ENCODE results near the gene CDH23.

CDH23 gene

DNA sequence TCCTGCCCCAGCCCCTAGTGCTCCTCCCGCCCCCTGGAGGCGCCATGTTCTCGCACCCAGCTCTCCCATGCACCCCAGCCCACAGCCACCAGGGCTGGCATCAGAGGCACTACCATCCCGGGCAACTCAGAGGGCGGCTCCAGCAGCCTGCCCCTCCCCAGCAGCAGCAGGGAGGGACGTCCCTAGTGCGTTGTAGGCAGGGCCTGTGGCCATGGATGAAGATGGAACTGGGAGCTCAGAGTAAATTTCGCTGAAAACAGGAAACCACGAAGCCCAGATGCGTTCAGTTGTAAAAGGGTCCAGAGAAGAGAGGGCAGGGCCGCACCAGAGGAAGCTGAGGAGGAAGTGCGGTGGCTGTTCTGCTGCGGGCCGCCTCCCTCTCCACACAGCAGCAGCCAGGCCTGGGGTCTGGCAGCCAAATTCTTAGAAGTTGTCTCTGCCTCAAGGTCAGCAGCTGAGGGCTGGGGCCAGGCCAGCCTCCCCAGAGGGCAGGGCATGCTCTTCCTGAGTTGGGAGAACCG, 352.0 kb downstream of the CDH23 start:
- DNase-seq (ENCODE audit: low read depth), result no peak
- in situ Hi-C loops (cut with HindIII; ENCODE audit: low sequenced_read_pairs), result no loop called here
- no peak overlapping the region for H3K4me3 ChIP-seq (ENCODE audit: low read depth, low read length)
- TF ChIP-seq, protein P1, sequence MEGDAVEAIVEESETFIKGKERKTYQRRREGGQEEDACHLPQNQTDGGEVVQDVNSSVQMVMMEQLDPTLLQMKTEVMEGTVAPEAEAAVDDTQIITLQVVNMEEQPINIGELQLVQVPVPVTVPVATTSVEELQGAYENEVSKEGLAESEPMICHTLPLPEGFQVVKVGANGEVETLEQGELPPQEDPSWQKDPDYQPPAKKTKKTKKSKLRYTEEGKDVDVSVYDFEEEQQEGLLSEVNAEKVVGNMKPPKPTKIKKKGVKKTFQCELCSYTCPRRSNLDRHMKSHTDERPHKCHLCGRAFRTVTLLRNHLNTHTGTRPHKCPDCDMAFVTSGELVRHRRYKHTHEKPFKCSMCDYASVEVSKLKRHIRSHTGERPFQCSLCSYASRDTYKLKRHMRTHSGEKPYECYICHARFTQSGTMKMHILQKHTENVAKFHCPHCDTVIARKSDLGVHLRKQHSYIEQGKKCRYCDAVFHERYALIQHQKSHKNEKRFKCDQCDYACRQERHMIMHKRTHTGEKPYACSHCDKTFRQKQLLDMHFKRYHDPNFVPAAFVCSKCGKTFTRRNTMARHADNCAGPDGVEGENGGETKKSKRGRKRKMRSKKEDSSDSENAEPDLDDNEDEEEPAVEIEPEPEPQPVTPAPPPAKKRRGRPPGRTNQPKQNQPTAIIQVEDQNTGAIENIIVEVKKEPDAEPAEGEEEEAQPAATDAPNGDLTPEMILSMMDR (IDR thresholded peaks at IDR 0.05; ENCODE audit: low read depth, low read length, missing control alignments), result no peak

DNA sequence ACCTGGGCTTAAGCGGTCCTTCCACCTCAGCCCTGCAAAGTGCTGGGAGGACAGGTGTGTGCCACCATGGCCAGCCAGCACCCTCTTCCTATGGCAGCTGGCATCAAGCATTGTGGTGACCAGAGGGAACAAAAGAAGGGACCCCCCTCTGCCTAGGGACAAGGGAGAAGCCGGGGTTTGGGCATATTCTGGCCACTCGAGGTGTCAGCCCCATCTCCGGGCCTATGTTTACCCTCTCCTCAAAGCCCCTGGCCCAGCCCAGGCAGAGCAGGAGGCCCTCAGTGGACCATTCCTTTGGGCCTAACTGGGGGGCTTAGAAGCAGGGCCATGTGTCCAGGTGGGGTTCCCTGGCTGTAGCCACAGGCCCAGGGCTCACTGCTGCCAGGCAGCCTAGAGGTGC, 352.7 kb downstream of the CDH23 start:
- no peak overlapping the region for H3K4me3 ChIP-seq (ENCODE audit: low read depth, low read length)
- no peak for DNase-seq (ENCODE audit: low read depth)
- in situ Hi-C loops (cut with HindIII; ENCODE audit: low sequenced_read_pairs), result no loop called here
- TF ChIP-seq, protein P1 (IDR thresholded peaks at IDR 0.05; ENCODE audit: low read depth, low read length, missing control alignments), result no peak

GRCh38 chr10:71750124-71750841, 353.6 kb downstream of the CDH23 start:
- no peak for DNase-seq (ENCODE audit: low read depth)
- TF ChIP-seq, protein P1 (IDR thresholded peaks at IDR 0.05; ENCODE audit: low read depth, low read length, missing control alignments), result no peak
- in situ Hi-C loops (cut with HindIII; ENCODE audit: low sequenced_read_pairs), result no loop called here
- no peak overlapping the region for H3K4me3 ChIP-seq (ENCODE audit: low read depth, low read length)

DNA sequence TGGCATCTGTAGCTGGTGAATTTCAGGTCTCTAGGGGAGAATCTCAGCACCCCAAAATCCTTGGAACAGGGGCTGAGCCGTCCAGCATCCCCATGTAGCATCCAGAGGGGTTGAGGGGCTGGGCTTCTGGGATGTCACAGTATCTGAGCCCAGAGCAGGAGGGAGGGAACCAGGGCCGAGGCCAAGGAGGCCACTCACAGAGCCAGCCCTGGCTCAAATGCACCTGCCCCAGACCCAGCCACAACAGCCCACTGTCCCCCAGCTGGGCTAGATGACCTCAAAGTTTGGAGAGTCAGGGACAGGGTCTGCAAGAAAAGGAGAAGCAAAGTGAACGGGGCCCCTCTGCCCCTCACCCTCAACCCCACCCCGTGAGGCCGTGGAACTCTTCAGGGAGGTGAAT, 354.3 kb downstream of the CDH23 start:
- no peak for DNase-seq (ENCODE audit: low read depth)
- in situ Hi-C loops (cut with HindIII; ENCODE audit: low sequenced_read_pairs), result no loop called here
- TF ChIP-seq, protein P1 (IDR thresholded peaks at IDR 0.05; ENCODE audit: low read depth, low read length, missing control alignments), result no peak
- H3K4me3 ChIP-seq (ENCODE audit: low read depth, low read length), result no peak overlapping the region

- in situ Hi-C loops (cut with HindIII; ENCODE audit: low sequenced_read_pairs), result no loop called here
- H3K4me3 ChIP-seq (ENCODE audit: low read depth, low read length), result no peak overlapping the region
- TF ChIP-seq, protein P1 (IDR thresholded peaks at IDR 0.05; ENCODE audit: low read depth, low read length, missing control alignments), result no peak
- no peak for DNase-seq (ENCODE audit: low read depth)
Measured at GRCh38 chr10:71751515-71752224, 354.9 kb downstream of the CDH23 start.

- DNase-seq (ENCODE audit: low read depth), result no peak
- in situ Hi-C loops (cut with HindIII; ENCODE audit: low sequenced_read_pairs), result no loop called here
- TF ChIP-seq, protein P1 (IDR thresholded peaks at IDR 0.05; ENCODE audit: low read depth, low read length, missing control alignments), result no peak
- no peak overlapping the region for H3K4me3 ChIP-seq (ENCODE audit: low read depth, low read length)
Measured at GRCh38 chr10:71752391-71753090, 355.8 kb downstream of the CDH23 start.

Measured in astrocyte of the cerebellum (primary cell).